ENCODE data around the gene WSB1.
A peak's percentile ranks its signal among the peaks of the same experiment; 100 is the strongest.

Gene WSB1

GRCh38 chr17:27345141-27345904 is 51.4 kb downstream of the WSB1 start:
- no peak overlapping the region for H3K27ac Mint-ChIP-seq
- ATAC-seq, result no peak
- peaks cover 2% of the 10 kb centered on the region for H3K27me3 Mint-ChIP-seq
- H3K4me1 Mint-ChIP-seq, result peaks cover 16% of the 10 kb centered on the region
- H3K4me3 Mint-ChIP-seq, result no peak overlapping the region
- no peak for DNase-seq
- H3K9me3 Mint-ChIP-seq, result no peaks in the 10 kb centered on the region
- no peaks in the 10 kb centered on the region for H3K36me3 Mint-ChIP-seq (ENCODE audit: low read depth)

- ATAC-seq, result no peak
- Mint-ChIP-seq H3K36me3 (ENCODE audit: low read depth) (no peaks in the 10 kb centered on the region), H3K4me1 (peaks cover 12% of the 10 kb centered on the region), H3K27ac (no peak overlapping the region), H3K27me3 (peaks cover 2% of the 10 kb centered on the region), H3K4me3 (no peak overlapping the region), H3K9me3 (no peaks in the 10 kb centered on the region)
- DNase-seq, result no peak
Observed at GRCh38 chr17:27346228-27346899, 52.5 kb downstream of the WSB1 start.

GRCh38 chr17:27348196-27348595 is 54.3 kb downstream of the WSB1 start:
- Mint-ChIP-seq H3K4me1 (peaks cover 30% of the 10 kb centered on the region), H3K27ac (no peak overlapping the region), H3K9me3 (no peaks in the 10 kb centered on the region), H3K27me3 (peaks cover 2% of the 10 kb centered on the region), H3K36me3 (ENCODE audit: low read depth) (no peaks in the 10 kb centered on the region), H3K4me3 (peak overlapping the region; percentile 53)
- ATAC-seq (no peak), DNase-seq (no peak)

GRCh38 chr17:27349540-27350021 is 55.7 kb downstream of the WSB1 start:
- Mint-ChIP-seq H3K36me3 (ENCODE audit: low read depth) (no peaks in the 10 kb centered on the region), H3K27me3 (no peaks in the 10 kb centered on the region), H3K4me1 (peaks cover 37% of the 10 kb centered on the region), H3K4me3 (no peak overlapping the region), H3K9me3 (no peaks in the 10 kb centered on the region), H3K27ac (no peak overlapping the region)
- ATAC-seq (no peak), DNase-seq (no peak)

GRCh38 chr17:27351759-27352158 is 57.8 kb downstream of the WSB1 start:
- peaks cover 40% of the 10 kb centered on the region for H3K4me1 Mint-ChIP-seq
- no peak overlapping the region for H3K4me3 Mint-ChIP-seq
- no peak overlapping the region for H3K27ac Mint-ChIP-seq
- H3K9me3 Mint-ChIP-seq, result no peaks in the 10 kb centered on the region
- no peaks in the 10 kb centered on the region for H3K36me3 Mint-ChIP-seq (ENCODE audit: low read depth)
- DNase-seq (no peak), ATAC-seq (no peak)
- peaks cover 2% of the 10 kb centered on the region for H3K27me3 Mint-ChIP-seq

GRCh38 chr17:27352448-27353032 is 58.6 kb downstream of the WSB1 start:
- H3K4me3 Mint-ChIP-seq, result peak overlapping the region; percentile 81
- peaks cover 40% of the 10 kb centered on the region for H3K4me1 Mint-ChIP-seq
- H3K27me3 Mint-ChIP-seq, result peaks cover 2% of the 10 kb centered on the region
- DNase-seq, result no peak
- no peak for ATAC-seq
- H3K36me3 Mint-ChIP-seq (ENCODE audit: low read depth), result no peaks in the 10 kb centered on the region
- no peaks in the 10 kb centered on the region for H3K9me3 Mint-ChIP-seq
- peak overlapping the region; percentile 98 for H3K27ac Mint-ChIP-seq

- Mint-ChIP-seq H3K27me3 (peaks cover 2% of the 10 kb centered on the region), H3K27ac (peak overlapping the region; percentile 98), H3K4me3 (peak overlapping the region; percentile 81), H3K36me3 (ENCODE audit: low read depth) (no peaks in the 10 kb centered on the region), H3K9me3 (no peaks in the 10 kb centered on the region), H3K4me1 (peaks cover 38% of the 10 kb centered on the region)
- DNase-seq (no peak), ATAC-seq (no peak)
Observed at GRCh38 chr17:27353033-27353460, 59.1 kb downstream of the WSB1 start.

GRCh38 chr17:27353461-27354050 is 59.6 kb downstream of the WSB1 start:
- Mint-ChIP-seq H3K4me1 (peaks cover 33% of the 10 kb centered on the region), H3K4me3 (peak overlapping the region; percentile 81), H3K9me3 (no peaks in the 10 kb centered on the region)

GRCh38 chr17:27354051-27354490 is 60.2 kb downstream of the WSB1 start:
- peaks cover 31% of the 10 kb centered on the region for H3K4me1 Mint-ChIP-seq
- ATAC-seq (no peak), DNase-seq (no peak)
- peak overlapping the region; percentile 71 for H3K27ac Mint-ChIP-seq
- H3K4me3 Mint-ChIP-seq, result peak overlapping the region; percentile 81
- no peaks in the 10 kb centered on the region for H3K9me3 Mint-ChIP-seq
- H3K36me3 Mint-ChIP-seq (ENCODE audit: low read depth), result no peaks in the 10 kb centered on the region
- peaks cover 2% of the 10 kb centered on the region for H3K27me3 Mint-ChIP-seq

More at GRCh38 chr17:27353461-27354050, 59.6 kb downstream of the WSB1 start:
- ATAC-seq, result peak; percentile 96
- Mint-ChIP-seq H3K27ac (peak overlapping the region; percentile 98), H3K27me3 (peaks cover 2% of the 10 kb centered on the region), H3K36me3 (ENCODE audit: low read depth) (no peaks in the 10 kb centered on the region)
- DNase-seq, result peak; percentile 90

GRCh38 chr17:27354491-27355081 is 60.7 kb downstream of the WSB1 start:
- Mint-ChIP-seq H3K4me3 (peak overlapping the region; percentile 81), H3K4me1 (peaks cover 31% of the 10 kb centered on the region), H3K9me3 (no peaks in the 10 kb centered on the region), H3K36me3 (ENCODE audit: low read depth) (no peaks in the 10 kb centered on the region), H3K27me3 (peaks cover 2% of the 10 kb centered on the region), H3K27ac (peak overlapping the region; percentile 71)
- DNase-seq (no peak), ATAC-seq (no peak)

- Mint-ChIP-seq H3K27ac (no peak overlapping the region), H3K9me3 (no peaks in the 10 kb centered on the region), H3K36me3 (ENCODE audit: low read depth) (no peaks in the 10 kb centered on the region), H3K4me1 (peaks cover 31% of the 10 kb centered on the region), H3K4me3 (no peak overlapping the region), H3K27me3 (peaks cover 2% of the 10 kb centered on the region)
- no peak for DNase-seq
- no peak for ATAC-seq
Observed at GRCh38 chr17:27355419-27355818, 61.5 kb downstream of the WSB1 start.

GRCh38 chr17:27356091-27356705 is 62.3 kb downstream of the WSB1 start:
- Mint-ChIP-seq H3K9me3 (no peaks in the 10 kb centered on the region), H3K4me1 (peaks cover 30% of the 10 kb centered on the region), H3K27me3 (peaks cover 2% of the 10 kb centered on the region), H3K36me3 (ENCODE audit: low read depth) (no peaks in the 10 kb centered on the region), H3K27ac (no peak overlapping the region), H3K4me3 (no peak overlapping the region)
- DNase-seq (no peak), ATAC-seq (no peak)

- H3K27ac Mint-ChIP-seq, result no peak overlapping the region
- H3K9me3 Mint-ChIP-seq, result no peaks in the 10 kb centered on the region
- H3K36me3 Mint-ChIP-seq (ENCODE audit: low read depth), result no peaks in the 10 kb centered on the region
- H3K27me3 Mint-ChIP-seq, result peaks cover 2% of the 10 kb centered on the region
- no peak overlapping the region for H3K4me3 Mint-ChIP-seq
- peaks cover 22% of the 10 kb centered on the region for H3K4me1 Mint-ChIP-seq
- ATAC-seq (no peak), DNase-seq (no peak)
Observed at GRCh38 chr17:27357236-27357635, 63.3 kb downstream of the WSB1 start.

GRCh38 chr17:27360507-27360906 is 66.6 kb downstream of the WSB1 start:
- H3K4me3 Mint-ChIP-seq, result no peak overlapping the region
- H3K27me3 Mint-ChIP-seq, result peaks cover 2% of the 10 kb centered on the region
- H3K9me3 Mint-ChIP-seq, result no peaks in the 10 kb centered on the region
- H3K27ac Mint-ChIP-seq, result no peak overlapping the region
- ATAC-seq, result no peak
- no peaks in the 10 kb centered on the region for H3K36me3 Mint-ChIP-seq (ENCODE audit: low read depth)
- peaks cover 5% of the 10 kb centered on the region for H3K4me1 Mint-ChIP-seq
- DNase-seq, result no peak
